Endothelial cell of umbilical vein (primary cell): ENCODE measurements around the gene TLN1. TPM values are rescaled to one million over a fixed set of nuclear protein-coding genes. Genes with fewer than 3 reads are reported as not detected.
A peak's percentile ranks its signal among the peaks of the same experiment; 100 is the strongest.

Source experiments
- BruUV-seq: library from RNA; stranded (reverse); fragments of 400-500 nt; replicated peaks from 2 replicates; lab custom pipeline; 2021; lab: Mats Ljungman, UMichigan
- CTCF ChIA-PET: fragments of 300-600, 350-600 bp; sonication (Branson Sonifier 250); formaldehyde crosslinking; loops from one replicate; lab custom pipeline; 2021; ENCODE audit warnings: antibody characterized with exemption, inconsistent platforms; lab: Charles Lee
- POLR2A ChIA-PET: fragments of 300-600, 350-600 bp; sonication (Branson Sonifier 250); formaldehyde crosslinking; loops from one replicate; lab custom pipeline; 2021; ENCODE audit warnings: antibody characterized with exemption, inconsistent platforms; lab: Charles Lee
- DNase-seq: peaks from one replicate; pipeline ENCODE4 v3.0.0-alpha.2; 2011; ENCODE audit warnings: low read depth, low spot score
- FAIRE-seq: peaks from 2 replicates; lab custom pipeline; 2011; peaks lifted over from hg19 to GRCh38; lab: Jason Lieb, UNC
- H2AFZ ChIP-seq: 2 replicates; pipeline ENCODE4 v1.6.0; 2012; ENCODE audit warnings: low read depth, low read length, control low read depth, inconsistent platforms
- H3K27ac ChIP-seq: 2 replicates; pipeline ENCODE4 v1.5.1; 2011; ENCODE audit warnings: low read depth, mild to moderate bottlenecking, control low read depth, low read length, moderate library complexity; ENCODE audit not compliant: insufficient read depth
- H3K27me3 ChIP-seq, 2 experiments: 2 replicates each; pipeline versions ENCODE4 v1.6.0 to v1.6.1; 2011; ENCODE audit warnings: low read length in 2 of 2, mixed read lengths in 1 of 2; ENCODE audit not compliant: control insufficient read depth in 2 of 2, insufficient read depth in 2 of 2
- H3K36me3 ChIP-seq, 2 experiments: 2 replicates in 1 of 2; 3 replicates in 1 of 2; pipeline ENCODE4 v1.5.1; 2011; ENCODE audit warnings: low read length in 2 of 2, mild to moderate bottlenecking in 1 of 2, moderate library complexity in 1 of 2; ENCODE audit not compliant: control insufficient read depth in 2 of 2, insufficient read depth in 2 of 2; ENCODE audit errors: extremely low read depth in 1 of 2
- H3K4me1 ChIP-seq: 3 replicates; pipeline ENCODE4 v1.5.1; 2011; ENCODE audit warnings: mild to moderate bottlenecking, low read length; ENCODE audit not compliant: control insufficient read depth, insufficient read depth; ENCODE audit errors: extremely low read depth
- H3K4me2 ChIP-seq: 2 replicates; pipeline ENCODE4 v1.6.1; 2011; ENCODE audit warnings: low read length, control low read depth, mixed read lengths; ENCODE audit not compliant: insufficient read depth
- H3K4me3 ChIP-seq, 3 experiments: fragments of 200-600 bp in 1 of 3; sonication (generic), shearing (Covaris generic) in 1 of 3; replicated peaks in 1 of 3; 2 replicates each; pipeline ENCODE4 v1.5.1; 2011 to 2016; ENCODE audit warnings: control low read depth in 3 of 3, low read length in 3 of 3, mild to moderate bottlenecking in 2 of 3, inconsistent platforms in 1 of 3, low read depth in 1 of 3, moderate library complexity in 1 of 3; ENCODE audit not compliant: insufficient read depth in 1 of 3
- H3K79me2 ChIP-seq: 2 replicates; pipeline ENCODE4 v1.6.0; 2012; ENCODE audit warnings: low read length, inconsistent platforms; ENCODE audit not compliant: control insufficient read depth, insufficient read depth
- H3K9ac ChIP-seq: replicated peaks from 2 replicates; pipeline ENCODE3; 2011; ENCODE audit warnings: low read length, control low read depth; ENCODE audit not compliant: insufficient read depth; ENCODE audit errors: extremely low read depth
- H3K9me1 ChIP-seq: replicated peaks from 3 replicates; pipeline ENCODE4 v1.6.0; 2011; ENCODE audit warnings: mild to moderate bottlenecking, low read length; ENCODE audit not compliant: control insufficient read depth, insufficient read depth; ENCODE audit errors: extremely low read depth
- H3K9me3 ChIP-seq: replicated peaks from 2 replicates; pipeline ENCODE4 v1.5.1; 2012; ENCODE audit warnings: low read length, inconsistent platforms; ENCODE audit not compliant: control insufficient read depth, insufficient read depth
- H4K20me1 ChIP-seq: replicated peaks from 2 replicates; pipeline ENCODE3; 2011; ENCODE audit warnings: mild to moderate bottlenecking, low read length; ENCODE audit not compliant: control insufficient read depth, insufficient read depth; ENCODE audit errors: extremely low read depth
- CTCF ChIP-seq, 2 donors: IDR thresholded peaks; 1 replicate in 1 of 2; 2 replicates in 1 of 2; pipeline ENCODE4 v1.5.1; 2011; ENCODE audit warnings: low read length in 2 of 2, mild to moderate bottlenecking in 2 of 2, moderate library complexity in 2 of 2, control low read depth in 1 of 2, inconsistent platforms in 1 of 2, low read depth in 1 of 2; ENCODE audit not compliant: insufficient read depth in 1 of 2; ENCODE audit errors: extremely low read depth in 1 of 2
- EZH2 ChIP-seq: IDR thresholded peaks from 2 replicates; pipeline ENCODE4 v1.6.1; 2012; ENCODE audit warnings: borderline replicate concordance, low read depth, mild to moderate bottlenecking, moderate library complexity, low read length, inconsistent platforms; ENCODE audit not compliant: severe bottlenecking
- FOS ChIP-seq: IDR thresholded peaks from 2 replicates; pipeline ENCODE4 v1.6.1; 2011; ENCODE audit warnings: mild to moderate bottlenecking, low read length, moderate library complexity, borderline replicate concordance; ENCODE audit not compliant: insufficient read depth
- GATA2 ChIP-seq: IDR thresholded peaks from 2 replicates; pipeline ENCODE4 v1.7.0; 2011; ENCODE audit warnings: low read depth, mild to moderate bottlenecking, moderate library complexity, mixed read lengths, low read length; ENCODE audit not compliant: insufficient read length, insufficient read depth
- JUN ChIP-seq: IDR thresholded peaks from 2 replicates; pipeline ENCODE4 v1.6.1; 2011; ENCODE audit warnings: borderline replicate concordance, low read depth; ENCODE audit not compliant: insufficient read length, insufficient read depth
- MAX ChIP-seq: IDR thresholded peaks from 2 replicates; pipeline ENCODE4 v1.6.1; 2011; ENCODE audit not compliant: insufficient read depth, insufficient read length
- MYC ChIP-seq: IDR thresholded peaks from one replicate; pipeline ENCODE4 v1.6.1; 2011; ENCODE audit warnings: mild to moderate bottlenecking, low read depth, low read length
- POLR2A ChIP-seq: IDR thresholded peaks from 2 replicates; pipeline ENCODE4 v1.6.1; 2012; ENCODE audit warnings: low read depth, mild to moderate bottlenecking, control low read depth, low read length
- POLR2AphosphoS5 ChIP-seq: IDR thresholded peaks from 2 replicates; pipeline ENCODE4 v1.6.1; 2012; ENCODE audit warnings: low read depth, mild to moderate bottlenecking, control low read depth, low read length, moderate library complexity; ENCODE audit not compliant: insufficient read depth
- dilution Hi-C: fragments of 300-500 bp; cut with MboI; formaldehyde crosslinking; loops from one replicate; pipeline ENCODE4 v1.15.0; 2019; ENCODE audit warnings: low sequenced_read_pairs; ENCODE audit not compliant: extremely low pct_ligation_motif_present
- intact Hi-C: fragments of 100-400 bp; cut with micrococcal nuclease; formaldehyde crosslinking; loops from one replicate; pipeline ENCODE4 v1.10.0; 2022
- polyA plus RNA-seq, 4 experiments: library from polyadenylated mRNA; depleted of rRNA in 3 of 4; stranded (reverse) in 3 of 4; unstranded in 1 of 4; fragments of >200 nt; gene quantifications; 2 replicates each; pipeline versions ENCODE4 v1.2.1 to v1.2.3, GENCODE V29; 2011 to 2012; ENCODE audit warnings: missing spikeins in 1 of 4
- total RNA-seq: library from RNA; stranded (reverse); gene quantifications from 2 replicates; pipeline ENCODE4 v1.2.3, GENCODE V29; 2021

Gene TLN1
- total and polyA plus RNA-seq, 2 donors (not counting 3 experiments of a cell fraction or from before 2014, with no cell fraction given): 120 to 450 TPM

GRCh38 chr9:35759795-35760194 lies 27.8 kb upstream of the TLN1 start:
- H3K27me3 ChIP-seq: no peaks in the 10 kb centered on the region
- no peak overlapping the region for H3K4me2 ChIP-seq
- no peak overlapping the region for H2AFZ ChIP-seq
- no peaks in the 10 kb centered on the region for H3K36me3 ChIP-seq
- H3K79me2 ChIP-seq: no peaks in the 10 kb centered on the region
- no peaks in the 10 kb centered on the region for H3K9me1 ChIP-seq
- FAIRE-seq (no peak), DNase-seq (no peak)
- H3K9ac ChIP-seq: no peak overlapping the region
- peak overlapping the region; percentile 76 for H3K27ac ChIP-seq
- POLR2A ChIA-PET: interaction anchor here (1.2 to 2.2 kb wide), 3 partner anchors 12 to 16 kb away, joined by 4 to 8 read pairs (median 4); no protein-coding TSS in a partner anchor
- TF ChIP-seq GATA2 (no peak), CTCF (IDR thresholded peaks at IDR 0.05; ENCODE audit: extremely low read depth in 1 of 2, insufficient read depth in 1 of 2, low read depth in 1 of 2, low read length in 2 of 2) (no peak), EZH2 (no peak), POLR2A (no peak), POLR2AphosphoS5 (no peak), MYC (no peak), MAX (no peak), FOS (no peak), JUN (no peak)
- no peak overlapping the region for H3K4me3 ChIP-seq
- intact Hi-C loops (loop anchor here (1.0 kb wide), 3 partner anchors 10 to 23 kb away; partner anchors contain the start of genes GBA2 and RGP1), dilution Hi-C loops (no loop called here)
- BruUV-seq: no TSS peak
- no peaks in the 10 kb centered on the region for H3K9me3 ChIP-seq
- no peaks in the 10 kb centered on the region for H4K20me1 ChIP-seq
- peaks cover 72% of the 10 kb centered on the region for H3K4me1 ChIP-seq
- CTCF ChIA-PET: interaction anchor here (1.0 to 7.2 kb wide), 11 partner anchors 11 to 122 kb away, joined by 3 to 62 read pairs (median 6); partner anchors contain the start of genes GBA2 and RGP1
